ENCODE data around the gene SYNPR.

SYNPR gene

GRCh38 chr3:63386568-63386967, 108.5 kb downstream of the SYNPR start:
- DNase-seq: no peak

GRCh38 chr3:63387568-63387967, 109.5 kb downstream of the SYNPR start:
- no peak for DNase-seq

GRCh38 chr3:63390710-63391230, 112.7 kb downstream of the SYNPR start:
- DNase-seq: no peak

GRCh38 chr3:63395960-63396359, 117.9 kb downstream of the SYNPR start:
- DNase-seq: no peak

GRCh38 chr3:63400246-63400860, 122.2 kb downstream of the SYNPR start:
- DNase-seq: no peak

GRCh38 chr3:63405882-63406281, 127.8 kb downstream of the SYNPR start:
- no peak for DNase-seq

GRCh38 chr3:63413523-63413922, 135.4 kb downstream of the SYNPR start:
- no peak for DNase-seq

- DNase-seq: no peak
These were observed 136.5 kb downstream of the SYNPR start for GRCh38 chr3:63414607-63415006.

- DNase-seq: no peak
These were observed 151.8 kb downstream of the SYNPR start for GRCh38 chr3:63429905-63430304.

GRCh38 chr3:63430875-63431274, 152.8 kb downstream of the SYNPR start:
- no peak for DNase-seq

- DNase-seq: no peak
These were observed 159.8 kb downstream of the SYNPR start for GRCh38 chr3:63437858-63438257.

- no peak for DNase-seq
These were observed 160.8 kb downstream of the SYNPR start for GRCh38 chr3:63438826-63439371.

- DNase-seq: no peak
These were observed 163.2 kb downstream of the SYNPR start for GRCh38 chr3:63441262-63441661.

- no peak for DNase-seq
These were observed 164.8 kb downstream of the SYNPR start for GRCh38 chr3:63442918-63443317.

- no peak for DNase-seq
These were observed 171.9 kb downstream of the SYNPR start for GRCh38 chr3:63450023-63450422.

- DNase-seq: no peak
These were observed 172.7 kb downstream of the SYNPR start for GRCh38 chr3:63450634-63451363.

- DNase-seq: no peak
These were observed 178.8 kb downstream of the SYNPR start for GRCh38 chr3:63456901-63457300.

GRCh38 chr3:63458405-63458804, 180.3 kb downstream of the SYNPR start:
- no peak for DNase-seq

- no peak for DNase-seq
These were observed 184.6 kb downstream of the SYNPR start for GRCh38 chr3:63462732-63463131.

GRCh38 chr3:63467392-63467791, 189.3 kb downstream of the SYNPR start:
- no peak for DNase-seq

- no peak for DNase-seq
These were observed 192.6 kb downstream of the SYNPR start for GRCh38 chr3:63470745-63471144.

- DNase-seq: no peak
These were observed 193.7 kb downstream of the SYNPR start for GRCh38 chr3:63471781-63472180.

GRCh38 chr3:63473641-63474166, 195.6 kb downstream of the SYNPR start:
- no peak for DNase-seq

Measured in CD4-positive, alpha-beta T cell treated with Interleukin-17A for 1 hour (primary cell).